Upper lobe of left lung (tissue), 6 donors: ENCODE measurements around the gene RPS6KL1. TPM values are rescaled to one million over a fixed set of nuclear protein-coding genes. Genes with fewer than 3 reads are reported as not detected.
"Not testable (repeated sequence)": the region's sequence is repeated elsewhere in the genome, so short reads cannot be mapped to it uniquely, and the experiment has no call there.

Experiments used
- ATAC-seq, 2 donors: fragments of 200-7000 bp; cut with Tn5 transposase; one replicate each; pipeline ENCODE4 v1.9.1; 2022; ENCODE audit warnings: mild to moderate bottlenecking in 2 of 2, moderate library complexity in 2 of 2; ENCODE audit not compliant: low FRiP score in 2 of 2
- DNase-seq, 2 donors: peaks; one replicate each; pipeline ENCODE4 v3.0.0-alpha.2; 2019 to 2020
- H3K27ac ChIP-seq, 4 donors: fragments of 200-600 bp; sonication (generic); one replicate each; pipeline ENCODE4 v1.5.1; 2016 to 2019
- H3K27me3 ChIP-seq, 4 donors: fragments of 200-600 bp; sonication (generic); one replicate each; pipeline ENCODE4 v1.5.1; 2017 to 2019
- H3K36me3 ChIP-seq, 4 donors: fragments of 200-600 bp; sonication (generic); one replicate each; pipeline ENCODE4 v1.5.1; 2016 to 2019
- H3K4me1 ChIP-seq, 4 donors: fragments of 200-600 bp; sonication (generic); one replicate each; pipeline ENCODE4 v1.5.1; 2018 to 2019
- H3K4me3 ChIP-seq, 4 donors: fragments of 200-600 bp; sonication (generic); one replicate each; pipeline ENCODE4 v1.5.1; 2017 to 2019; ENCODE audit warnings: mild to moderate bottlenecking in 2 of 4, moderate library complexity in 1 of 4
- H3K9me3 ChIP-seq, 4 donors: fragments of 200-600 bp; sonication (generic); one replicate each; pipeline ENCODE4 v1.5.1; 2018 to 2019
- CTCF ChIP-seq, 6 experiments: fragments of 450-650 bp in 4 of 6; fragments of 200-600 bp in 2 of 6; sonication (generic) in 2 of 6; IDR thresholded peaks; one replicate each; pipeline ENCODE4 v1.5.1; 2016 to 2019; ENCODE audit warnings: antibody characterized with exemption in 6 of 6
- EP300 ChIP-seq, 4 donors: sonication (generic); formaldehyde crosslinking; IDR thresholded peaks; one replicate each; pipeline ENCODE4 v1.5.1; 2017; ENCODE audit warnings: antibody characterized with exemption in 4 of 4, control low read depth in 2 of 4
- POLR2A ChIP-seq, 4 donors: fragments of 450-650 bp; IDR thresholded peaks; one replicate each; pipeline ENCODE4 v1.5.1; 2016 to 2017; ENCODE audit warnings: antibody characterized with exemption in 4 of 4, mild to moderate bottlenecking in 2 of 4
- POLR2AphosphoS5 ChIP-seq, 2 donors: sonication (generic); formaldehyde crosslinking; IDR thresholded peaks; one replicate each; pipeline ENCODE4 v1.5.1; 2017; ENCODE audit warnings: antibody characterized with exemption in 2 of 2
- WGBS, 2 donors: methylation state at CpG; one replicate each; pipeline ENCODE4 v1.1.5; 2017 to 2018; 5-methylcytosine and 5-hydroxymethylcytosine counted together
- total RNA-seq, 6 donors: library from RNA; depleted of rRNA in 4 of 6; stranded (reverse); fragments of >200 nt in 4 of 6; gene quantifications; one replicate each; pipeline versions ENCODE4 v1.1.0 to v1.2.1, GENCODE V29; 2016 to 2021
- donor health status: DM: no; HTN: no; CAD: no; lungs with moderate emphysema.
- donor health status: DM: no; HTN: yes; CAD: no; lungs with severe emphysema.

The RPS6KL1 gene
- total RNA-seq, 6 donors from 2014 or later: 3.4 to 29.3 (median 7.3) TPM

DNA sequence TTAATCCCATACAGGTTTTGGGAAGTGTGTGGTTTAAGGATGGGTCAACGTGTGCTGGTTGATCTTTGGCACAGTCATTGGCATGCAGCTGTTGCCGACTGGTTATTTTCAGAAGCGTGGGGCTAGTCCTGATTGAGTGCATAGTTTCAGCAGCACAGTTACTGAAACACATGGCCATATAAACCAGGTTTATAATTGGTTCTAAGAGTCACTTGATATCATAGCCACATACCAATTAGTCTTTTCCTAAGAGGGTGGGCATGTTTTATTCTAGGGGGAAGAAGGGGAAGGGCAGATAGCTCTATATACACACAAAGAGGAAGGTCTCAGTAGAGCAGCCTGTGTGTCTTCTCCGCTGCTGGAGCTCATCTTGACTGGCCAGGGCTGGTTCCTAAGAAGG lies 11.0 kb upstream of the RPS6KL1 start:
- DNase-seq (no peak), ATAC-seq (no peak)
- H3K9me3 ChIP-seq: no peaks in the 10 kb centered on the region
- H3K27me3 ChIP-seq: no peaks in the 10 kb centered on the region
- 41 to 46% methylated on average over 3 to 4 of the region's 4 CpGs for WGBS, 2 donors
- peak overlapping the region in 3 of 4 donors; percentile 5 to 61 (median 35) for H3K27ac ChIP-seq
- TF ChIP-seq CTCF (IDR thresholded peaks at IDR 0.05) (no peak), POLR2A (IDR thresholded peaks at IDR 0.05) (no peak), POLR2AphosphoS5 (IDR thresholded peaks at IDR 0.05) (no peak), EP300 (IDR thresholded peaks at IDR 0.05) (no peak)
- no peaks in the 10 kb centered on the region for H3K36me3 ChIP-seq
- H3K4me1 ChIP-seq: peaks cover 6 to 31% (median 12%) of the 10 kb centered on the region in 4 donors
- no peak overlapping the region for H3K4me3 ChIP-seq

- H3K27me3 ChIP-seq, H3K9me3 ChIP-seq, DNase-seq, ATAC-seq, H3K27ac ChIP-seq, H3K4me3 ChIP-seq, H3K36me3 ChIP-seq: not testable (repeated sequence)
- peaks cover 6 to 26% (median 10%) of the 10 kb centered on the region in 4 donors for H3K4me1 ChIP-seq
- 76 to 83% methylated on average over 4 of the region's 4 CpGs for WGBS, 2 donors
Observed at GRCh38 chr14:74932936-74933335, 9.9 kb upstream of the RPS6KL1 start.

- no peaks in the 10 kb centered on the region for H3K36me3 ChIP-seq
- TF ChIP-seq POLR2AphosphoS5 (IDR thresholded peaks at IDR 0.05) (peak in 1 of 2 donors; percentile 24), POLR2A (IDR thresholded peaks at IDR 0.05) (no peak)
- ATAC-seq (peak in 1 of 2 donors; percentile 73), DNase-seq (no peak)
- H3K4me3 ChIP-seq: no peak overlapping the region
- no peaks in the 10 kb centered on the region for H3K9me3 ChIP-seq
- peak overlapping the region in 1 of 4 donors; percentile 11 for H3K27ac ChIP-seq
- H3K27me3 ChIP-seq: no peaks in the 10 kb centered on the region
- H3K4me1 ChIP-seq: peaks cover 6 to 26% (median 10%) of the 10 kb centered on the region in 4 donors
- WGBS, 2 donors: 21 to 28% methylated on average over 6 of the region's 6 CpGs
Observed at GRCh38 chr14:74932401-74932901, 9.4 kb upstream of the RPS6KL1 start.

- not testable (repeated sequence) for H3K27me3 ChIP-seq, H3K36me3 ChIP-seq, DNase-seq, H3K4me3 ChIP-seq, ATAC-seq, H3K27ac ChIP-seq, H3K9me3 ChIP-seq
- peaks cover 6 to 26% (median 10%) of the 10 kb centered on the region in 4 donors for H3K4me1 ChIP-seq
- whole genome bisulfite sequencing, 2 donors: 72 to 81% methylated on average over 9 of the region's 9 CpGs
Observed at GRCh38 chr14:74931744-74932143, 8.7 kb upstream of the RPS6KL1 start.

DNA sequence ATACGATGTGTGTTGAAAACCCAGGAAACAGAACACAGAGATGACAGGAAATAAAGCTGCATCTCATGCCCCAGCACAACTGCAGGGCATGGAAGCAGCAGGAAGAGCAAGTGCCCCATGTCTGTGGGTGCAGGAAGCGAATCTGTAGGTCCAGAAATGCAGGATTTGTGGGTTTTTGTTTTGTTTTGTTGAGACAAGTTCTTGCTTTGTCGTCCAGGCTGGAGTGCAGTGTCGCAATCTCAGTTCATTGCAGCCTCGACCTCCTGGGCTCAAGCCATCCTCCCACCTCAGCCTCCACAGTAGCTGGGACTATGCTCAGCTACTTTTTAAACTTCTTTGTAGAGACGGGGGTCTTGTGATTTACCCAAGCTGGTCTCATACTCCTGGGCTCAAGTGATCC lies 6.2 kb upstream of the RPS6KL1 start:
- no peak overlapping the region for H3K27ac ChIP-seq
- peaks cover 2 to 16% (median 5%) of the 10 kb centered on the region in 4 donors for H3K4me1 ChIP-seq
- no peak for TF ChIP-seq EP300 (IDR thresholded peaks at IDR 0.05)
- no peak for TF ChIP-seq CTCF (IDR thresholded peaks at IDR 0.05)
- no peak for TF ChIP-seq POLR2AphosphoS5 (IDR thresholded peaks at IDR 0.05)
- no peak for TF ChIP-seq POLR2A (IDR thresholded peaks at IDR 0.05)
- 52 to 74% methylated on average over 6 of the region's 6 CpGs for WGBS, 2 donors
- ATAC-seq (no peak), DNase-seq (no peak)
- no peaks in the 10 kb centered on the region for H3K9me3 ChIP-seq
- no peak overlapping the region for H3K4me3 ChIP-seq
- H3K27me3 ChIP-seq: no peaks in the 10 kb centered on the region
- no peaks in the 10 kb centered on the region for H3K36me3 ChIP-seq

GRCh38 chr14:74927225-74927624 lies 4.2 kb upstream of the RPS6KL1 start:
- WGBS, 2 donors: 74% methylated on average over 6 of the region's 6 CpGs
- Histone ChIP-seq H3K36me3 (no peaks in the 10 kb centered on the region), H3K27me3 (no peaks in the 10 kb centered on the region), H3K27ac (no peak overlapping the region), H3K4me1 (peaks cover 6 to 16% (median 10%) of the 10 kb centered on the region in 4 donors), H3K4me3 (no peak overlapping the region), H3K9me3 (no peaks in the 10 kb centered on the region)
- TF ChIP-seq POLR2AphosphoS5 (IDR thresholded peaks at IDR 0.05) (no peak), EP300 (IDR thresholded peaks at IDR 0.05) (no peak), POLR2A (IDR thresholded peaks at IDR 0.05) (no peak), CTCF (IDR thresholded peaks at IDR 0.05) (no peak)
- no peak for ATAC-seq
- DNase-seq: no peak
